OCI-LY3 (cell line): ENCODE measurements around the gene TRIML1.

ENCODE experiments used
- H2AFZ ChIP-seq: fragments of 200-600, 300-600 bp; shearing (Covaris generic); 2 replicates; pipeline ENCODE4 v1.6.0; 2014; ENCODE audit warnings: antibody characterized with exemption, low read depth, low read length
- H3K27ac ChIP-seq: fragments of 200-600, 300-600 bp; sonication (generic); 2 replicates; pipeline ENCODE4 v1.5.1; 2014; ENCODE audit warnings: mild to moderate bottlenecking, low read length, moderate library complexity, mixed read lengths
- H3K27me3 ChIP-seq: fragments of 200-600, 300-600 bp; sonication (generic); 2 replicates; pipeline ENCODE4 v1.6.1; 2014; ENCODE audit warnings: low read depth, low read length, mixed read lengths
- H3K36me3 ChIP-seq: fragments of 200-600, 300-600 bp; sonication (generic); replicated peaks from 2 replicates; pipeline ENCODE3; 2014; ENCODE audit warnings: low read depth, low read length, mixed read lengths
- H3K4me1 ChIP-seq: fragments of 300-600, 200-600 bp; sonication (generic); 2 replicates; pipeline ENCODE4 v1.6.1; 2014; ENCODE audit warnings: low read length, mixed read lengths
- H3K4me2 ChIP-seq: fragments of 200-600, 300-600 bp; sonication (generic); 2 replicates; pipeline ENCODE4 v1.6.1; 2014; ENCODE audit warnings: low read length, mixed read lengths
- H3K4me3 ChIP-seq: fragments of 300-600, 200-600 bp; sonication (generic); 2 replicates; pipeline ENCODE4 v1.5.1; 2014; ENCODE audit warnings: antibody characterized with exemption, mild to moderate bottlenecking, low read length, moderate library complexity
- H3K79me2 ChIP-seq: fragments of 300-600, 200-600 bp; shearing (Covaris generic); 2 replicates; pipeline ENCODE4 v1.6.1; 2014; ENCODE audit warnings: mild to moderate bottlenecking, low read length, mixed read lengths
- H3K9ac ChIP-seq: fragments of 300-600, 200-600 bp; shearing (Covaris generic); 2 replicates; pipeline ENCODE4 v1.6.0; 2014; ENCODE audit warnings: mild to moderate bottlenecking, low read length, moderate library complexity
- H3K9me3 ChIP-seq: fragments of 200-600, 300-600 bp; shearing (Covaris generic); 2 replicates; pipeline ENCODE4 v1.6.1; 2014; ENCODE audit warnings: low read length, mixed read lengths; ENCODE audit not compliant: insufficient read depth
- H4K20me1 ChIP-seq: fragments of 200-600, 300-600 bp; sonication (generic); 2 replicates; pipeline ENCODE4 v1.6.1; 2016; ENCODE audit warnings: low read length, mixed read lengths; ENCODE audit not compliant: insufficient read depth
- EZH2phosphoT487 ChIP-seq: fragments of 200-600 bp; shearing (Covaris generic); IDR thresholded peaks from 2 replicates; pipeline ENCODE4 v1.6.1; 2018; ENCODE audit warnings: antibody characterized with exemption, mixed run types, low read depth
- TF ChIP-seq, protein P1 (sequence below): fragments of 200-600, 300-600 bp; sonication (generic); IDR thresholded peaks from 2 replicates; pipeline ENCODE4 v1.5.1; 2014; ENCODE audit warnings: antibody characterized with exemption, low read length, low read depth

Gene TRIML1

DNA sequence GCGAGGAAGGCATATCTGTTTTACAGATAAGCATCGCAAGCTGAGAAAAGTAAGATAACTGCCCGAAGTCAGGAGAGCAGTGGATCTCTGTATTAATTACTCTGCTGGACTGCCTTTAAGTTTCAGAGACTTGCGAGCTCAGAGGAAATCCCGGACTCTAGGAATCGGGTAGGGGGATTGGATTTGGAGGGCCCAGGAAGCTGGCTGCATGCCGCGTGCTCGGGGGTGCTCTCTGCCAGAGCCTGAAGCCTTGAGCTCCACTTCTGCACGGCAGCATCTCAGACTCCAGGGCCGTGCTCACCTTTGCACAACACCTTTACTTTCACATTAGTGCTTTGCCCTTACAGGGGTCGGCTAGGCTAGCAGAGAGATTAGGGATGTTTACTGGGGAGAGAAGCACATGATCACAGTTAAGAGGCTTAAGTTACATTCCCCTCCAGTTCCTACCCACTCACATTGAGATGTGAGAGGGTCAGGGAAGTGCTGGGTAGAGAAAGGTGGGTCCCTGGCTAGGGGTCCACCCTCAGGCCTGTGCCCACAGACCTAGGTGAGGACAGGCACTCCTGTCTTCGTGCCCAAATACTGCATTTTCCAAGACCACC, 57.0 kb downstream of the TRIML1 start:
- Histone ChIP-seq H3K27ac (no peak overlapping the region), H3K27me3 (no peaks in the 10 kb centered on the region), H3K4me2 (no peak overlapping the region), H3K9ac (no peak overlapping the region), H4K20me1 (no peaks in the 10 kb centered on the region), H3K9me3 (no peaks in the 10 kb centered on the region), H3K4me3 (no peak overlapping the region), H3K36me3 (no peaks in the 10 kb centered on the region), H3K4me1 (no peaks in the 10 kb centered on the region), H3K79me2 (no peaks in the 10 kb centered on the region), H2AFZ (no peak overlapping the region)
- TF ChIP-seq, protein P1, sequence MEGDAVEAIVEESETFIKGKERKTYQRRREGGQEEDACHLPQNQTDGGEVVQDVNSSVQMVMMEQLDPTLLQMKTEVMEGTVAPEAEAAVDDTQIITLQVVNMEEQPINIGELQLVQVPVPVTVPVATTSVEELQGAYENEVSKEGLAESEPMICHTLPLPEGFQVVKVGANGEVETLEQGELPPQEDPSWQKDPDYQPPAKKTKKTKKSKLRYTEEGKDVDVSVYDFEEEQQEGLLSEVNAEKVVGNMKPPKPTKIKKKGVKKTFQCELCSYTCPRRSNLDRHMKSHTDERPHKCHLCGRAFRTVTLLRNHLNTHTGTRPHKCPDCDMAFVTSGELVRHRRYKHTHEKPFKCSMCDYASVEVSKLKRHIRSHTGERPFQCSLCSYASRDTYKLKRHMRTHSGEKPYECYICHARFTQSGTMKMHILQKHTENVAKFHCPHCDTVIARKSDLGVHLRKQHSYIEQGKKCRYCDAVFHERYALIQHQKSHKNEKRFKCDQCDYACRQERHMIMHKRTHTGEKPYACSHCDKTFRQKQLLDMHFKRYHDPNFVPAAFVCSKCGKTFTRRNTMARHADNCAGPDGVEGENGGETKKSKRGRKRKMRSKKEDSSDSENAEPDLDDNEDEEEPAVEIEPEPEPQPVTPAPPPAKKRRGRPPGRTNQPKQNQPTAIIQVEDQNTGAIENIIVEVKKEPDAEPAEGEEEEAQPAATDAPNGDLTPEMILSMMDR: no peak
- TF ChIP-seq EZH2phosphoT487: no peak
